ENCODE data around the gene POLR3B. TPM values are rescaled to one million over a fixed set of nuclear protein-coding genes. Genes with fewer than 3 reads are reported as not detected.

POLR3B gene
- total and polyA plus RNA-seq, 9 of the 15 experiments (the other 6 are each of a cell fraction or from before 2014, with no cell fraction given) = 7.6 to 17.9 (median 14.4) TPM

GRCh38 chr12:106481246-106481645 lies 123.7 kb downstream of the POLR3B start (continued):
- TF ChIP-seq ZNF699 (CRISPR knock-in tag; IDR thresholded peaks at IDR 0.05; ENCODE audit: insufficient replicate concordance) (no peak), PHF20 (IDR thresholded peaks at IDR 0.05; ENCODE audit: partially characterized antibody) (no peak), ZNF121 (CRISPR knock-in tag; conservative IDR thresholded peaks at IDR 0.05) (no peak), ZNF12 (CRISPR knock-in tag; IDR thresholded peaks at IDR 0.05) (no peak)

GRCh38 chr12:106487664-106488063 lies 130.1 kb downstream of the POLR3B start:
- no peaks in the 10 kb centered on the region for H4K20me1 ChIP-seq (replicated peaks; ENCODE audit: control insufficient read depth, insufficient read depth, low read length)
- intact Hi-C loops (cut with micrococcal nuclease) (no loop called here), in situ Hi-C loops (cut with MboI) (no loop called here)
- H3K79me2 ChIP-seq (ENCODE audit: control insufficient read depth, insufficient read depth, low read length) = no peaks in the 10 kb centered on the region
- no peak overlapping the region for H3K4me2 ChIP-seq (ENCODE audit: insufficient read depth, low read length)
- no peak; the same call in 2 of the 3 replicates for ATAC-seq
- no TSS peak for BruUV-seq (replicated peaks)
- no peaks in the 10 kb centered on the region for H3K36me3 ChIP-seq (ENCODE audit: control insufficient read depth, insufficient read depth, low read length)
- POLR2A ChIA-PET = no interaction called here
- no peak overlapping the region for H3K4me3 ChIP-seq
- TF ChIP-seq SPI1 (IDR thresholded peaks at IDR 0.05; ENCODE audit: borderline replicate concordance, low read depth, low read length) (peak; percentile 37; the same call in 1 of the 2 replicates), SREBF2 (CRISPR knock-in tag; IDR thresholded peaks at IDR 0.05) (no peak), ZNF12 (CRISPR knock-in tag; IDR thresholded peaks at IDR 0.05) (no peak), HNRNPUL1 (IDR thresholded peaks at IDR 0.05; ENCODE audit: low read length) (no peak), GTF3C2 (IDR thresholded peaks at IDR 0.05; ENCODE audit: borderline replicate concordance, extremely low read depth, insufficient read length) (no peak), ZNF124 (CRISPR knock-in tag; IDR thresholded peaks at IDR 0.05) (no peak), L3MBTL2 (IDR thresholded peaks at IDR 0.05) (no peak), GTF2F1 (IDR thresholded peaks at IDR 0.05; ENCODE audit: low read depth, low read length) (no peak), DLX4 (CRISPR knock-in tag; IDR thresholded peaks at IDR 0.05) (no peak), HMBOX1 (IDR thresholded peaks at IDR 0.05) (peak; percentile 37; the same call in 1 of the 2 replicates)
- H3K27me3 ChIP-seq (ENCODE audit: control insufficient read depth in 2 of 2, insufficient read depth in 2 of 2, low read length in 2 of 2) = no peaks in the 10 kb centered on the region
- 65% methylated on average over 5 of the region's 5 CpGs for WGBS (ENCODE audit: insufficient coverage, low coverage, missing lambda C conversion rate)
- no peaks in the 10 kb centered on the region for H3K9me1 ChIP-seq (ENCODE audit: control insufficient read depth, insufficient read depth, low read length)
- CTCF ChIA-PET (ENCODE audit: low intra/inter-chr PET ratio) = no interaction called here
- H2AFZ ChIP-seq (ENCODE audit: low read depth, low read length) = no peak overlapping the region
- H3K4me1 ChIP-seq (replicated peaks in 1 of 2; ENCODE audit: control insufficient read depth in 2 of 2, insufficient read depth in 2 of 2, low read length in 2 of 2) = no peaks in the 10 kb centered on the region; a peak in 1 of 5 replicates
- H3K9ac ChIP-seq (ENCODE audit: insufficient read depth in 1 of 2, low read depth in 2 of 2, low read length in 2 of 2) = no peak overlapping the region
- no peak overlapping the region for H3K27ac ChIP-seq (ENCODE audit: extremely low read depth, low read depth, low read length)
- FAIRE-seq = no peak
- H3K9me3 ChIP-seq (replicated peaks; ENCODE audit: control insufficient read depth, insufficient read depth, low read depth, low read length) = no peaks in the 10 kb centered on the region
- peak in 2 of 4 experiments; percentile 9 to 11 for DNase-seq (ENCODE audit: extremely low read depth in 1 of 4, low spot score in 3 of 4)

All from K562 (cell line).